A673 (cell line): ENCODE measurements around the gene PCDHGA2.

Experiments used
- EZH2 ChIP-seq: fragments of 200-600 bp; sonication (generic); IDR thresholded peaks from 2 replicates; pipeline ENCODE4 v1.6.1; 2017; ENCODE audit warnings: borderline replicate concordance, low read depth, mild to moderate bottlenecking, mixed read lengths, antibody characterized with exemption, low read length; ENCODE audit not compliant: poor library complexity, severe bottlenecking
- TF ChIP-seq, protein P1 (sequence below): fragments of 300-800, 200-600 bp; sonication (generic); conservative IDR thresholded peaks from 2 replicates; pipeline ENCODE4 v1.5.1; 2017; ENCODE audit warnings: low read depth, mild to moderate bottlenecking, antibody characterized with exemption, low read length, moderate library complexity, mixed read lengths

DNA sequence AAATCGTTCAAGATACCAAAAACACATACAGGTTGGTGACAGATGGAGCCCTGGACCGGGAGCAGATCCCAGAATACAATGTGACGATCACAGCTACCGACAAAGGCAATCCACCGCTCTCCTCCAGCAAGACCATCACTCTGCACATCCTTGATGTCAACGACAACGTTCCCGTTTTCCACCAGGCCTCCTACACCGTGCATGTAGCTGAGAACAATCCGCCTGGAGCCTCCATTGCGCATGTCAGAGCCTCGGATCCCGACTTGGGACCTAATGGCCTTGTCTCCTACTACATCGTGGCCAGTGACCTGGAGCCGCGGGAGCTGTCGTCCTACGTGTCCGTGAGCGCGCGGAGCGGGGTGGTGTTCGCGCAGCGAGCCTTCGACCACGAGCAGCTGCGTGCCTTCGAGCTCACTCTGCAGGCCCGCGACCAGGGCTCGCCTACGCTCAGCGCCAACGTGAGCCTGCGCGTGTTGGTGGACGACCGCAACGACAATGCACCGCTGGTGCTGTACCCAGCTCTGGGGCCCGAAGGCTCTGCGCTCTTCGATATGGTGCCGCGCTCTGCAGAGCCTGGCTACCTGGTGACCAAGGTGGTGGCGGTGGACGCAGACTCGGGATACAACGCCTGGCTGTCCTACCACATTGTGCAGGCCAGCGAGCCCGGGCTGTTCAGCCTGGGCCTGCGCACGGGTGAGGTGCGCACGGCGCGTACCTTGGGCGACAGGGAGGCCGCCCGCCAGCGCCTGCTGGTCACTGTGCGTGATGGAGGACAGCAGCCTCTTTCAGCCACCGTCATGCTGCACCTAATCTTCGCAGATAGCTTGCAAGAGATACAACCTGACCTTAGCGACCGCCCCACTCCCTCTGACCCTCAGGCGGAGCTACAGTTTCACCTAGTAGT lies 33.3 kb downstream of the PCDHGA2 start:
- TF ChIP-seq, protein P1, sequence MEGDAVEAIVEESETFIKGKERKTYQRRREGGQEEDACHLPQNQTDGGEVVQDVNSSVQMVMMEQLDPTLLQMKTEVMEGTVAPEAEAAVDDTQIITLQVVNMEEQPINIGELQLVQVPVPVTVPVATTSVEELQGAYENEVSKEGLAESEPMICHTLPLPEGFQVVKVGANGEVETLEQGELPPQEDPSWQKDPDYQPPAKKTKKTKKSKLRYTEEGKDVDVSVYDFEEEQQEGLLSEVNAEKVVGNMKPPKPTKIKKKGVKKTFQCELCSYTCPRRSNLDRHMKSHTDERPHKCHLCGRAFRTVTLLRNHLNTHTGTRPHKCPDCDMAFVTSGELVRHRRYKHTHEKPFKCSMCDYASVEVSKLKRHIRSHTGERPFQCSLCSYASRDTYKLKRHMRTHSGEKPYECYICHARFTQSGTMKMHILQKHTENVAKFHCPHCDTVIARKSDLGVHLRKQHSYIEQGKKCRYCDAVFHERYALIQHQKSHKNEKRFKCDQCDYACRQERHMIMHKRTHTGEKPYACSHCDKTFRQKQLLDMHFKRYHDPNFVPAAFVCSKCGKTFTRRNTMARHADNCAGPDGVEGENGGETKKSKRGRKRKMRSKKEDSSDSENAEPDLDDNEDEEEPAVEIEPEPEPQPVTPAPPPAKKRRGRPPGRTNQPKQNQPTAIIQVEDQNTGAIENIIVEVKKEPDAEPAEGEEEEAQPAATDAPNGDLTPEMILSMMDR: no peak
- no peak for TF ChIP-seq EZH2
